SU-DHL-6 (cell line): ENCODE results near the gene ELMO3.

Source experiments
- CTCF ChIP-seq: fragments of 200-600 bp; sonication (generic); IDR thresholded peaks from one replicate; pipeline ENCODE4 v1.5.1; 2017; ENCODE audit warnings: antibody characterized with exemption, mild to moderate bottlenecking, low read length, moderate library complexity; ENCODE audit not compliant: insufficient read depth, poor library complexity, severe bottlenecking
- EZH2phosphoT487 ChIP-seq: fragments of 200-600 bp; sonication (generic), shearing (Covaris generic); conservative IDR thresholded peaks from 2 replicates; pipeline ENCODE4 v1.6.1; 2018; ENCODE audit warnings: mild to moderate bottlenecking, antibody characterized with exemption, low read length, moderate library complexity, mixed read lengths

GRCh38 chr16:67183284-67183626, 15.7 kb upstream of the ELMO3 start:
- TF ChIP-seq CTCF: no peak
- no peak for TF ChIP-seq EZH2phosphoT487
